Measurements from ENCODE around the gene ETDC.
A peak's percentile ranks its signal among the peaks of the same experiment; 100 is the strongest.
"Not testable (repeated sequence)": the region's sequence is repeated elsewhere in the genome, so short reads cannot be mapped to it uniquely, and the experiment has no call there.

The ETDC gene

DNA sequence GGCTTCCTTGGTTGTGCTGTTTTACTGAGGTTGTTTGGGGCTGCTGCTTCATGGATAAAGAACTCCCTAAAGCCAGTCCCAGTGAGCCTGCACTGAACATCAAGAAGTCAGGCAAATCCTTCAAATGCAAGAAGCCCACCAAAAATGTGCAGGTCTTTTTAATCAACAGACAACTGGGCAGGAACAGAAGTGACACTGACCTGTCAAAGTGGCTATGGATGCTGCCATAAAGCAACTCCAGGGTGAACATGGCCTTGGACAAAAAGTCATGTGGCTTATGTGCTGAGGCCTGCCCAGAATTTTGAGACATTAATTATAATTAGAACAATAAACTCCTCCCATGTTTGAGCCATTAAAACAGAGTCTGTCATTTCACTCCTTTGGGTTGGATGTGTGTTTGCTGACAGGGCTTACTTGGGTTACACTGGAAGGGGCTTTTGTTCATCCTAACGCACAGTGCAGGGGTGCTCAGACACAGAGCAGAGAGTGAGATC, at the start of gene ETDC:
TSS of gene ETDC (plus strand) at position 51 of the 494 bp plus-strand sequence. CDS start at position 51, 0 bp downstream.
- DNase-seq: no peak

DNA sequence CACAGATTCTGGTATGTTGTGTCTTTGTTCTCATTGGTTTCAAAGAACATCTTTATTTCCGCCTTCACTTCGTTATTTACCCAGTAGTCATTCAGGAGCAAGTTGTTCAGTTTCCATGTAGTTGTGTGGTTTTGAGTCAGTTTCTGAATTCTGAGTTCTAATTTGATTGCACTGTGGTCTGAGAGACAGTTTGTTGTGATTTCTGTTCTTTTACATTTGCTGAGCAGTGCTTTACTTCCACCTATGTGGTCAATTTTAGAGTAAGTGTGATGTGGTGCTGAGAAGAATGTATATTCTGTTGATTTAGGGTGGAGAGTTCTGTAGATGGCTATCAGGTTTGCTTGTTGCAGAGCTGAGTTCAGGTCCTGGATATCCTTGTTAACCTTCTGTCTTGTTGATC, 48.3 kb upstream of the ETDC start:
- not testable (repeated sequence) for DNase-seq

DNA sequence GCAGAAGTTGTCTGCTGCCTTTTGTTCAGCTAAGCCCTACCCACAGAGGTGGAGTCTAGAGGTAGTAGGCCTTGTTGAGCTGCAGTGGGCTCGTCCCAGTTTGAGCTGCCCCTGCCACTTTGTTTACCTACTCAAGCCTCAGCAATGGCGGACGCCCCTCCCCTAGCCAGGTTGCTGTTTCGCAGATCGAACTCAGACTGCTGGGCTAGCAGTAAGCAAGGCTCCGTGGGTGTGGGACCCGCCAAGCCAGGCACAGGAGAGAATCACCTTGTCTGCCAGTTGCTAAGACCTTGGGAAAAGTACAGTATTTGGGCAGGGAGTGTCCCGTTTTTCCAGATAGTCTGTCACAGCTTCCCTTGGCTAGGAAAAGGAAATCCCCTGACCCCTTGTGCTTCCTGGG, 45.9 kb upstream of the ETDC start:
- DNase-seq: not testable (repeated sequence)

DNA sequence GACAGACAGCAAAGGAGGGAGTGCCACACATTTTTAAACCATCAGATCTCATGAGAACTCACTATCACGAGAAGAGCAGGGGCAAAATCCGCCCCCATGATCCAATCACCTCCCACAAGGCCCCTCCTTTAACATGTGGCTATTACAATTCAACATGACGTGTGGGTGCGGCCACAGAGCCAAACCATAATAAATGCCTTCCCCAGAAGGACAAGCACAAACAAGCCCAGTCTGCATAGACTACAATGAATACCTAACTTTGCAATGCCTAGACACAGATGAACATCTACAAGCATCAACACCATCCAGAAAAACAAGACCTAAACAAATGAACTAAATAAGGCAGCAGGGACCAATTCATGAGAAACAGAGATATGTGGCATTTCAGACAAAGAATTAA, 45.1 kb upstream of the ETDC start:
- no peak for DNase-seq

DNA sequence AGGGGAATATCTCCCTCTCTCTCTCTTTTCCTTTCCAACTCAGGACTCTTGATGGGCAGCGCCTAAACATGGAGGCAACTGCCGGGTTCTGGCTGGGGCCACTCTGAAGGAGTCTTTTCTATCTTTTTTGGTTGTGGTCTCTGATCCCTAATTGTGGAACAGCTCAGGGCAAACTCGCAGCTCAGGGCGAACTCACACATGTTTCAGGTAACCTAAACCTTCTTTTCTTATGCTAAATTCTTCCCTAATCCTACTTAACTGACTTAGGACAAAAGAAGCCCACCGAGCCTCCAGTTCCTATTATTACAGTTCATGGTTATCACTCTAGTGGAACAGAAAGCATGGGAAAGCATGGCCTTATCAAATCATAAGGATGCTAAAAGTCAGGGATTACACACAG, 36.1 kb upstream of the ETDC start:
- DNase-seq: no peak

DNA sequence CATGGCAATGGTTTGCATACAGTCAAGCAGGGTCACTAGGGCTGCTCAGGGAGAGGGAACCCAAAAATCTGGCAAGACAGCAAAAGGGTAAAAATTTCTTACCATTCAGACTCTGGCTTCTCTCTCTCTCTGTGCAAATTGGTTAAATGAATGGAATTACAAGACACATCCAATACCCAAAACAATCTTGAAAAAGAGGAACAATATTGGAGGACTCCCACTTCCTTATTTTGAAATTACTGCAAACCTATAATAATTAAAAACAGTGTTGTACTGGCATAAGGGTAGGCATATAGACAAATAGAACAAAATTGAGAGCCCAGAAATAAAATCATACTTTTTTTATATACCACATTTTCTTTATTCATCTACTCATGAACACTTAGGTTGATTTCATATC, 33.3 kb upstream of the ETDC start:
- DNase-seq: no peak

DNA sequence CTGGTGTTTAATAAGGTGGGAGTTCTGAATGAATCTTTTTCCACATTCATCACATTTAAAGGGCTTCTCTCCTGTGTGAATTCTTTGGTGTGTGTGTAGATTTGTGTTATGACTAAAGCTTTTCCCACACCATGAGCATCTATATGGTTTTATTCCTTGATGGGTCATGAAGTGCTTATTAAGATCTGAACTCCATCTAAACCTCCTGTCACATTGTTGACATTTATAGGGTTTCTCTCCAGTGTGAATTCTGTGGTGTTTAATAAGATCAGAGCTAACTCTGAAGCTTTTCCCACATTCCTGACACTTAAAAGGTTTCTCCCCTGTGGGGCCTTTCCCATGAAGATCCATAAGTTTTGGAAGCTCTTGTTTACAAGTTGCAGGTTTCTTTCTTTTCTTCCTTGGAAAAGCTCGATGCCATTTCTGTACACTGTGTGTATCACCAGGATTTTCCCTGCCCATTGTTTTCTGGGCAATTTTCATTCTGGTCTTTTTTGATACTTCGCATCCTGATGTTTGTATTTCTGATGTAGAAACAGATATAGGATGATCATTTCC, 21.9 kb upstream of the ETDC start:
- no peak for DNase-seq

DNA sequence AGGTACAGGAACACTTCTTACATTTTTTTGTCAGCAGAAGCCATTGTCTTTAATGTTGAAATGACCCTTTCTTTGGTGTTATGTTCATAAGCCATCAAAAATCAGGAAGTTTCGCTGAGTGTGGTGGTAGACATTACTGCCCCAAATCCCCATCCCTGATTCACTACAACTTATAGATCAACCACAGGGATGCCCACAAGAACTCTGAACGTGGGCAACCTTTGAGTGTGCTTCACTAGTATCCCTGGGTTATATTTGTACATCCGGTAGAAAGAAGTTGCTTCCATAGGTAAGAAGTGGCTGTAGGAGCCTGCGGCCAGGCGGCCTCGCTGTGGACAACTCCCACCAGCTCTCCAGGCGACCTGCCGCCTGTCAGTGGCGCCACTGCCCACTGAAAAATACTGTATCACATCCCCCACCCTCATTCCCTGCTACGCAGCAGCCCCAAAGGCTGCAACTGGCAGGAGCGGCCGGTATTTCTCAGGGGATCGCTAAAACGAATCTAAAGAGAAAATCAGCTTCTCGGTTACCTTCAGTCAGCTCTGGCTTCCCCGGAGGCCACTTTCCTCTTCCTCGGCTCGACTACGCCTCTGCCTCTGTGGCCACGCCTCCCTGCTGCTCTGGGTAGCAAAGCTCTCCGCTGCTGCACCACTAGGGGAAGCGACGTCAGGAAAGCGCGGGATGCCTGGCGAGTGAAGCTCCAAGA, 13.9 kb upstream of the ETDC start:
- peak; percentile 28 for DNase-seq

DNA sequence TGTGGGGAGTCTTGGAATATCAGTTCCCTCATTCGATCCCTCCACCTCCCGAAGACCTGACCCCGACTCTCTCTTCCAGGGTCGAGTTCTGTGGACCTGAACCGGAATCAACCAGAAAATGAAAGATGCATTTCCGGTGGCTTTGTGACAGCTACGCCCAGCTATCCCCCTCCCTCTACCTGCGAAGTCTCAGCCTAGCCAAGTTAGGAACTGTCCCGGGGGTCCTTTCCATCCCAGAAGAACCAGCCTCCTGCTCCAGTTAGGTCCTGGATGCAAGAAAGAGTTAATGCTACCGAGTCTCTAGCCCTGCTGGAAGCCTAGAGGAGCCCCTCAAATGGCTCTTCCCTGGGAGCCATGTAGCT, 13.4 kb upstream of the ETDC start:
- DNase-seq: no peak

DNA sequence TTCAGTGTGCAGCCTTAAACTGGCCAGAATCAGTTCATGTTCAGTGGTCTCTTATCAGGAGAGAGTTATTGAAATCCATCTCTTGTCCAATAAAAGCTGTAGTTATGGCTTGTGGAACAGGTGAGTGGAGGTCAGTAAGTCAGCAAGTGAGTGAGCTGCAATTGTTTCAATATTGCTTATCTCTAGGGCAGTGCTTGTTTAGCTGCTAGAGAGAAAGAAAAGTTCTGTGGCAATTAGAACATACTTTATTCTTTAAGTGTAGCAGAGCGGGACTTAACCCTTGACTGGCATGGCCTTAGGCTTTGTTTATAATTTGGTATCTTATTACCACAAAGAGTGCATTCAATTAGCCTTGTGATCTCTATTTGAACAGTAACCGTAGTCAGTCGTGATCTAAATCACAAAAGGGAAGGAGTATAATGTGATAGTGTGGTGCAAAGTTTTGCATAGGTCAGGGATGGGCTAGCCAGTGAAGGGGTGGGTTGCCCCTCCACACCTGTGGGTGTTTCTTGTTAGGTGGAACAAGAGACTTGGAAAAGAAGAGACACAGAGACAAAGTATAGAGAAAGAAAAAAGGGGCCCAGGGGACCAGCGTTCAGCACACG, 6.9 kb upstream of the ETDC start:
- no peak for DNase-seq

DNA sequence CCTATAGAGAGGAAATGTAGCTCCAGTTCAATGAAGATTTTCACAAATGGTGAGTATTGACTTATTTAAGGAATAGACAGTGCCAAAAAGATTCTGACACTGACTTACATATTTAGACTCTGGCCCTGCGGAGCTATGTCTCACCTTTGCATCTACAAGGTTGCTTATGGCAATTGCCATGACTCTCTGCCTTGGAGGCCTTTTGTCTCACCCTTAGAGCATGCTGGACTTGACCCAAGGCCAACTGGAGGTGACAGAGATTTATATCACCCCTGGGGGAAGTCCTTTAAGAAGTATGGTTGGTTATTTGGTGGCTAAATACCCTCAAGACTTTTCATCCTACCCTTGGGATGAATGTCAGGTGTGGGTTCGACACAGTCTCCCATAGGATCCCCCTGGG, 4.5 kb upstream of the ETDC start:
- DNase-seq: no peak

DNA sequence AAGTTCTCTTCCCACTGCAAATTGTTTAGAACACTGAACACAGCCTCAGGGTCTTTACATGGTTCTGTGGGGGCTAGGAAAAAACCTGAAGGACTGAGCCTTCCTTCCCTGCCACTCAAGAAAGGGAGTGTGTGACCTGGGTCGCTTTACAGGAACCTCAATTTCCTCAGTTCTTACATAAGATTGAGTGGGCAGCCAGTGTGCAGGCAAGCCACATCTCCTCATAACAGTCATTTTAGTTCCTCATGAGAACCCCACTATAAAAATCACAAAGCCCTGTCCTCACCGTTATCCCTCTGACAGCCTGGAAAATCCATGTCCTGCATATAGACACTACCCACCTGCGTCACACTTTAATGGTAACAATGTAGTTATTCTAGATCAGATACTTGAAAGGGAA, 2.1 kb upstream of the ETDC start:
- no peak for DNase-seq

DNA sequence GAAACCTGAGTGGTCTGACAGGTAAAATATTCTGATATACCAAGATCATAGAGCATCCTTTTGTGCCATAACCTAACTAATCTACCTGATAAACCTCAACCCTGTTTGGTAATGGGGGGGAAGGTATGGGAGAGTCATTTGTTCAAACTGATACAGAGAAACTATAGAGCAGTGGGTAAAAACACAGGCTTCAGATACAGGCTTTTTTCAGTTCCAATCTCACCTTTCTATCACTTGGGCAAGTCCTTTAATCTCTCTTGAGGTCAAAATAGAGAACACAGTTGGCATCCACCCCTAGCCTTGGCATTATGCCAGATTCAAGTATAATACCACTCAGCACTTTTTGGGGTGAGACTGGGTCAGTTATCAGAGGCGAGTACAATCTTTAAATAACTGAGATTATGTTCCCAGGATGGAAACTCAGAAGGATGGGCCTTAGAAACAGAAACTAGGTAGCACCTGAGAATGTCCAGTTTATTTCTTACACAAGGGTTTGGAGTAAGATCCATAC, 880 bp upstream of the ETDC start:
- no peak for DNase-seq

DNA sequence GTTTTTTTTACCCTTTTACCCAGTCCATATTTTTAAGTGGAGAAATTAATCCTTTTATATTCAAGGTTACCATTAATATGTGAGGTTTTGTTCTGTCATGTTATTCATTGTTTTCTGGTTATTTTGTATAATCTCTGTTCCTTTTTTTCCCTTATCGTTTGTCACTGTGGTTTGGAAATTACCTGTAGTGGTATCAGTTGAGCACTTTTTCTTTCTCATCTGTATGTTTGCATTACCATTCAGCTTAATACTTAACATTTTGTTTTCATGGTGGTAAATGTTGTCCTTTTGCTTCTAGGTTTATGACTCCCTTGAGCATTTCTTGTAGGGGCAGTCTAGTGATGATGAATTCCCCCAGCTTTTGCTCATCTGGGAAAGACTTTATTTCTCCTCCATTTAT, 6.6 kb downstream of the ETDC start:
- DNase-seq: no peak

DNA sequence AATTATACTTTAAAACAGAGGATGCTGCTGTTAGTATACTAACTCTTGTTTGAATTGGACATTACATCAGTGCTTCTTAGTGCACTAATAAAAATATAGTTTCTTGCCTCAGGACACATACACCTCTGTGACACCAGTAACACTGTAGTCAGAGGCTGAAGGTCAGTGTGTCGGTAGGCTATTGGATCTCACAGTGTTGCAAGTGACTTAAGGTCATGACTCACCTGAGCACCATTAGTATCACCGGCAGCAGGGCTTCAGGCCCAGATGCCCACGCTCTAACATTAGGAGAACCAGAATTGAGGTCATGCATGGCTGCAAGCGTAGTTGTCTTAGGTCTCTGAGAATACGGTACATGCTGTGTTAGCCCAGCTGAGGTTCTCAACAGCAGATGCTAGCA, 15.2 kb downstream of the ETDC start:
- no peak for DNase-seq

DNA sequence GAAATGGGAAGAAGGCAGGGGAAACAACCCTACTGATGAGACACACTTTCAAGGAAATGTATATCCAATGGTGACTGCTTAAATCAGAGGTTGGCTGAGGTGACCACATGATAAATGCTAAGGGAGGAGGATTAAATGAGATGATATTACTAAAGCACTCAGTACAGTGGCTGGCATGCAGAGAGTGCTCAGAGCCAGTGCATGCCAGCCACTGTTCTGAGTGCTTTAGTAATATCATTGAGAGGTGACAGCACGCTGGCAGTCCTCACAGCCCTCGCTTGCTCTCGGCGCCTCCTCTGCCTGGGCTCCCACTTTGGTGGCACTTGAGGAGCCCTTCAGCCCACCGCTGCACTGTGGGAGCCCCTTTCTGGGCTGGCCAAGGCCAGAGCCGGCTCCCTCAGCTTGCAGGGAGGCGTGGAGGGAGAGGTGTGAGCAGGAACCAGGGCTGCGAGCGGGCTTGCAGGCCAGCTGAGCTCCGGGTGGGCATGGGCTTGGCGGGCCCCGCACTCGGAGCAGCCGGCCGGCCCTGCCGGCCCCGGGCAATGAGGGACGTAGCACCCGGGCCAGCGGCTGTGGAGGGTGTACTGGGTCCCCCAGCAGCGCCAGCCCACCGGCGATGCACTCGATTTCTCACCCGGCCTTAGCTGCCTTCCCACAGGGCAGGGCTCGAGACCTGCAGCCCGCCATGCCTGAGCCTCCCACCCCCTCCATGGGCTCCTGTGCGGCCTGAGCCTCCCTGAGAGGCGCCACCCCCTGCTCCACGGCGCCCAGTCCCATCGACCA, 15.9 kb downstream of the ETDC start:
- not testable (repeated sequence) for DNase-seq

DNA sequence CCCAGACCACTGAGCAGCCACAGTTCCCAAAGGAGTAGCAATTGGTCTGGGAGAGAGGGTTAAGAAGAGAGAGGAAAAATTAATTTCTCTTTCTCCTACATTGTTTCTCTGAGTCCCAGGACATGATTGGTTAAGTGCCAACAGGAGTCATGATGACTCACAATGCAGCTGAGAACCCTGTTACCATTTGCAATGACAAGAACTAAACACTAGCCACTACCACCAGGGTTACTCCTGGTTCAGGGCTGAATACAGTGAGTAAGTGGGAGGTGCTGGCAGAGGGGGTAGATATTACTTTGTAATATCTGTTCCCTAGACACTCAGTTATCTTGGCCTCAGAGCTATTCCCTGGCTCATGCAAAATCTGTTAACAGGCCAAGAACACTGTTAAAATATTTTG, 18.0 kb downstream of the ETDC start:
- no peak for DNase-seq

DNA sequence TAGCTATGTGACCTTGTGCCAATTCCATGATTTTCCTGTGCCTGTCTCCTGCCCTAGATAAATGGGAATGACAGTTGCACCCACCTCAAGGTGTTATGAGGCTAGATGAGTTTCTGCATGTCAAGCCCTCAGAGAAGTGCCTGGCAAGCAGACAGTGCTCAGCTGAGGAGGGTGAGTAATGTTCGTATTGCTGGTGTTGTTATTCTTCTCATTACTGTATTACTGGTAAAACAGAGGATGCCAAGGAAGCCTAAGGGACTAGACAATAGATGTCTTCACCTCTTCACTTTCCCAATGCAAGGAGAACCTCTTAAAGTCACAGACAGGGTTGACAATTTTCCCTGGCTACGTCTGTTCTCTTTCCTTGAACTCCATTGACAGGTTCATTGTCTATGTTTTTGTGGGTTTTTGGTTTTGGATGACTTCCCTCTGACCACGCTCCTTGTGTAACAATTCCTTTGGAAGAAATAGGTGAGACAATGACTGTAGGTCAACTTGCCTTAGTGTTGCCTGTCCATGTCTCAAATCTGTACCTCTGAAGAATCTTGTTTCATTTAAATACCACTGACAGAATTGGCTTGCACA, 19.2 kb downstream of the ETDC start:
- DNase-seq: no peak

DNA sequence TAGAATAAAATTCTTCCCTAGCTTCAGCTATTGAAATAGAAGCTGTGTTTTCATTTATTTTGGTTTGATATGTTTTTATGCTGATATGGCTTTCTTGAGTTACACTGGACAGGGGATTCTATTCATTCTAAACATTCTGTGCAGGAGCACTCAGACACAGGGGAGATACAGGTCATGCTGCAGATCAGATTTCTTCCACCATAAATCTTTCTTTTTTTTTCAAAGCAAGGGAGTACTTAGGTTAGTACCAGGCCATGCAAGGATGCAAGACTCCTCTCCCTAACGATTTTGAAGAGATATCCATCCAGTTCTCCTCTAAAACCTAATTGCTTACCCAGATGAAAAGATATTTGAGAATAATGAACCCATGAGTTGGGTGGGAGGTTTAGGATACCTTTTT, 21.4 kb downstream of the ETDC start:
- no peak for DNase-seq

DNA sequence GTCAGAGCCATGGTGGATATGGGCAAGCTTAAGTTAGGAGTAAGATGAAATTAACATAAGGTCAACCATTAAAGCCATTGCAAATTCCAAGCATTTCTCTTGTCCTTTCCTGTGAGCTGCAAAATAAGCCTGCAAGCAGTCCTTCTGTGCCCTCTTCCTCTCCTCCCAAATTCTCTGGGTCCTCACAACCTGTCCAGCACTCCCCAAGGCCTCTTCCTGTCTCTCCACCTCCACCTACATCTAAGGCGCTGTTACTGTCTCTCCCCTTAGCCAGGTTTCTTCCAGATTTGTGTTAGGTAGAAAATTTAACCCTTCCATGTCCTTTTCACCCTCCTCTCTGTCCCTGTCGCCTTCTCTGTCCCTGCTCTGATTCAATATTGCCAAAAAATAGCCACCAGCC, 22.2 kb downstream of the ETDC start:
- no peak for DNase-seq

DNA sequence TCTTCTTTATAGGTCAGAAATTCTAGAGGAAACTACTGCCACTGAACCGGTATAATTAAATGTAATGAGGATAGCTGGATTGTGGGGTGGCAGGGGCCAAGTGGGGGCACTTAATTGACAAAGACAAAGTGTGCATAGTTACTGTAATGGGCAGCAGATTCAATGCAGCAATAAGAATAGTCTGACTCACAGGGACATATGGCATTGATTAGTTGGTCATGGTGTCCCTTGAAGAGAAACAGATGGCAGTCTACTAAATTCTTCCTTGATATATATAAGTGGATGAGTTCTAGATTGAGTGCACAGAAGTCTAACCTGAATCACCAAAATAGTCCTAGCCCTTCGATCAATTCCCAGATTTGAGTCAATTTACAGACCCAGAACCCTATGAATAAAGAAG, 31.6 kb downstream of the ETDC start:
- no peak for DNase-seq

DNA sequence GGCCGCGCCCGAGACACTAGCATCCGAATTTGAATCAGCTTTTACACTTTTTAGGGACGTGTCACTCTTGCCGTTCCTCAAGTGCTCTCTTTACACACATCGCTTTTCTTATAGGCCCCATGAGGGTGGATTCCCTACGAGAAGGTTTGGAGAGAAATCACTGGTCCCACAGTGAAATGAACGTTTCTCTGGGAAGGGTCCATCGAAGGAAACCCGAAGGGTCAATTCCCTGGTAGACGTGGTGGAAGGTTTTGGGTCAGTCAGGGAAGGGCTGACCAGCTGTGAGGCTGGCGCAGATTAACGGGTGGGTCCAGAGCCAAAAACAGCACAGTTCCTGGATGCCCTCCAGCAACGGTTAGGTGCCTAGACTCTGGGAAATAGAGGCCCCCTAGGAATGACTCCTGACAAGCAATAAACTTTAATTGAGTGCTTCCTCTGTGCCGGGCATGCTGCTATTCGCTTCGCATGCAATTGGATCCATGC, 35.9 kb downstream of the ETDC start:
- no peak for DNase-seq

DNA sequence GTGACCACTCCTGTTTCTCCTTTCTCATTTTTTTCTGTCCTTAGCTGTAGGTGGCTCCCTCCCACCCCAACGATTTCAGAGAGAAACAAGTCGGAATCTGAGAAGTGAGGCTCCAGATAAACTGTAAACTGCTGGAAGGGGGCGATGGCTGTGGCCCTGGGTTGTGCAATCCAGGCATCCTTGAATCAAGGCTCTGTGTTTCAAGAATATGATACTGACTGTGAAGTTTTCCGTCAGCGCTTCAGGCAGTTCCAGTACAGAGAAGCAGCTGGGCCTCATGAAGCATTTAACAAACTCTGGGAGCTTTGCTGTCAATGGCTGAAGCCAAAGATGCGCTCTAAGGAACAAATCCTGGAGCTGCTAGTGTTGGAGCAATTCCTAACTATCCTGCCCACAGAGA, 37.7 kb downstream of the ETDC start:
- no peak for DNase-seq

Data from NCI-H748 treated with DMSO at 0.1 percent for 48 hours (cell line).